ENCODE data around the gene PITPNC1.
A peak's percentile ranks its signal among the peaks of the same experiment; 100 is the strongest.
"Not testable (repeated sequence)": the region's sequence is repeated elsewhere in the genome, so short reads cannot be mapped to it uniquely, and the experiment has no call there.

The PITPNC1 gene

DNA sequence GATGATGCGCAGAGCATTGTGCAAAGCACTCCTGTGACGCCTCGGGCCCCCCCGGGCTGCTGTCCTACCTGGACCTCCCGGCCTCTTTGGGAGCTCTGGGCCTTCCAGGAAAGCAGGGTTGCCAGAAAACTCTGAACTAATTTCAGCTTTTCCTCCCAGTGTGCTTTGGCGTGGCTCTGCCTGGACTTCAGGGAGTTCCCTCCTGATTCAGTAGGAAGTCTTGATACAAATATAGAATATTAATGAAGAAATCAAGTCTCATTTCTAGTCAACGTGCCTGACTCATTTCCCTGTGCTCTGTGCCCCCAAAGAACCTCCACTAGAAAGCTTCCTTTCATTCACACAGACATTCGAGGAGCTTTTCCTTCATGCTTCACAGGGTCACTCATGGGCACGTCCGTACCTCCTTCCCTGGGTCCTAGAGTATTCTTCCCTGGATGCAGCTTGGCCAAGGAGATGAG lies 256.7 kb downstream of the PITPNC1 start:
- DNase-seq, result no peak

DNA sequence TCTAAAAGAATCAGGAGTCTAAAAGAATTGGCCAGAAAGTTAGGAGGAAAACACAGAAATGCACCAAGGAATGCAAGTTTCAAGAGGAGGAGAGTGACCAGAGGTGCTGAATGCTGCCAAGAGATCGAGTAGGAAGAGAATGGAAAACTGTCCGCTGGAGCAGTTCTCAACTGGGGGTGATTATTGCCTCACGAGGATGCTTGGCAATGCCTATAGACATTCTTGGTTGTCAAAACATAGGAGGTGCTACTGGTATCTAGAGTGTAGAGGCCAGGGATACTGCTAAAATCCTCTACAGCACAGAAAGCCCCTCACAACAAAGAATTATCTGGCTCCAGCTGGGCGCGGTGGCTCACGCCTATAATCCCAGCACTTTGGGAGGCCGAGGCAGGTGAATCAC lies 258.6 kb downstream of the PITPNC1 start:
- DNase-seq, result no peak

GRCh38 chr17:67636312-67636711 lies 259.2 kb downstream of the PITPNC1 start:
- DNase-seq, result no peak

- DNase-seq, result no peak
Measured at GRCh38 chr17:67636834-67637520, 259.9 kb downstream of the PITPNC1 start.

- DNase-seq, result no peak
Measured at GRCh38 chr17:67637901-67638641, 261.0 kb downstream of the PITPNC1 start.

- DNase-seq, result no peak
Measured at GRCh38 chr17:67638871-67639270, 261.8 kb downstream of the PITPNC1 start.

- DNase-seq, result no peak
Measured at GRCh38 chr17:67639555-67639954, 262.5 kb downstream of the PITPNC1 start.

DNA sequence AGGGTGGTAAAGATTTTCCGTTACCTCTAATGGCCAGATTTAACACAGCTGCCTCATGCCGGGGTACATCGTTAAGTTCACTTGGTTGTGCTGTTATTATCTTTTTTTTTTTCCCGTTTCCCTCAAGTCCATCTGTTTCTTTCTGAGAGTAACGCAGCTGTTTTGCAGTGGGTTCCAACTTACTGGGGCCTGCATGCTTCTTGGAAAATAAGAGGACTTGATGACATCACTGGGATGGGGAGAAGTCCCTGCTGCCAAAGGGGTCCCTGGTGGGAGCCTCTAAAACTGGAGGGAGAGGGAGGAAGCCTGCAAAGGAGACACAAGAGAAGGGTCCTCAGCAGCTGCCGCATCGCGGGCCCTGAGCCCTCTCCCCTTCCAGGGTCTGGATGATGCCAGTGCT lies 262.9 kb downstream of the PITPNC1 start:
- DNase-seq, result no peak

DNA sequence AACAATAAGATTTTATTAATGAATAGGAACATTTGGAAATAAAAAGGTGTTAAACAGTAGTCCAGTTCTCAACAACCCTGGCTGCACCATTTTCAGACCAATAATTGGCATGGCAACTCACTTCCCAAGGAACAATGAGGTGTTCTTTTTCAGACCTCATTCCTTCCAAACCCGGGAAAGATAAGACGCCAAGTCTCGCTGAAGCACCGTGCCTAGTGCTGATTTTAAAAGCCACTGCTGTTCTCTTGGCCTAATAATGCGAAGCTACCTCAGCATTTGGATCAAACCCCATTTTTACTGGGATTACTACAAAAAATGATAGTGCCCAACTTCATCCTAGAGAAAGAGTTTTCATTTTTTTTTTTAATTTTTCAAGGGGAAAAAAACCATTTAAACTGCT lies 265.4 kb downstream of the PITPNC1 start:
- DNase-seq, result no peak

DNA sequence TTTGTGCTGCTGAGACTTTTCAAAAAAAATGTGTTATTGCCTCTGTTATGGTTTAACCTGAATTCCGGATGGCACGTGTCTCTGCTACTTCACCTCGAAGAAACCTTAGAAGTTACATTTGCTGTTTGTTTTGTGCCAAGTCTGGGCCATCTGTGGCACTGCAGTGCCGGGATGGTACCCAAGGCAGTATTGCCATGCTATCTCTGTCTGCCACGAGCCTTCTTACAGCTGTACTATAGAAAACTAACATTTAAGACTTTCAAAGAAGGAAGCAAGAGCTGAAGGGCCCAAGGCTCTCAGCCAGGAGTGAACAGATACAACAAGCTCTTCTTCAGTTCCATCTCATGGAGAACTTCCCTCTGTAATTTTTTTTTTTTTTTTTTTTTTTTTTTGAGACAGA lies 267.0 kb downstream of the PITPNC1 start:
- DNase-seq, result no peak

DNA sequence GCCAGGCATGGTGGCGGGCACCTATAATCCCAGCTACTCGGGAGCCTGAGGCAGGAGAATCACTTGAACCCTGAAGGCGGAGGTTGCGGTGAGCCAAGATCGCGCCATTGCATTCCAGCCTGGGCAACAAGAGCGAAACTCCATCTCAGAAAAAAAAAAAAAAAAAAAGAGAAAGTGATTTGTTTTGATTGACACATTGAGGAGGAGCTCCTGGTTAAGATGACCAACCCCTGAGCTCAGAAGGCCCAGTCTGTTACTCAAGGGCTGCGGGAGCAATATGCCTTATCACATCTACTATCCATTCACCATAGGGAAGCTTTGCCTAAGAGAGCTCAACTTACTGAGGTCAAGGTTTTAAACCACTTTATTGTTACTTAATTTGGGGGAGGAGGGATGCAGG lies 268.1 kb downstream of the PITPNC1 start:
- not testable (repeated sequence) for DNase-seq

GRCh38 chr17:67646472-67646871 lies 269.4 kb downstream of the PITPNC1 start:
- DNase-seq, result no peak

DNA sequence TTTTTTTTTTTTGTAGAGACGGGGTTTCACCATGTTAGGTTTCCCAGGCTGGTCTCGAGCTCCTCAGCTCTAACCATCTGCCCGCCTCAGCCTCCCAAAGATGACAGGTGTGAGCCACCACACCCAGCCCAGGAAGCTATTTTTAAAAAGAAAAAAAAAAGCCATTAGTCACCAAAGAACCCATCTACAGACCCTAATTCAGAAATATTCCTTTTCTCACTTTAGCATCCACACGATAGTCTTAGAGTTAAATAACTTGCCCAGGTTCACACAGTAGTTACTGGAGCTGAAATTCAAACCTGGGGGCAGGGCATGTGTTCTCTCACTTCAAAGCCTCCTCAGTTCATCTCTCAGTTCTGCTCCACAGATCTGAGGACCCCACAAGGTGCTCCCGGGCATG lies 270.4 kb downstream of the PITPNC1 start:
- DNase-seq, result no peak

DNA sequence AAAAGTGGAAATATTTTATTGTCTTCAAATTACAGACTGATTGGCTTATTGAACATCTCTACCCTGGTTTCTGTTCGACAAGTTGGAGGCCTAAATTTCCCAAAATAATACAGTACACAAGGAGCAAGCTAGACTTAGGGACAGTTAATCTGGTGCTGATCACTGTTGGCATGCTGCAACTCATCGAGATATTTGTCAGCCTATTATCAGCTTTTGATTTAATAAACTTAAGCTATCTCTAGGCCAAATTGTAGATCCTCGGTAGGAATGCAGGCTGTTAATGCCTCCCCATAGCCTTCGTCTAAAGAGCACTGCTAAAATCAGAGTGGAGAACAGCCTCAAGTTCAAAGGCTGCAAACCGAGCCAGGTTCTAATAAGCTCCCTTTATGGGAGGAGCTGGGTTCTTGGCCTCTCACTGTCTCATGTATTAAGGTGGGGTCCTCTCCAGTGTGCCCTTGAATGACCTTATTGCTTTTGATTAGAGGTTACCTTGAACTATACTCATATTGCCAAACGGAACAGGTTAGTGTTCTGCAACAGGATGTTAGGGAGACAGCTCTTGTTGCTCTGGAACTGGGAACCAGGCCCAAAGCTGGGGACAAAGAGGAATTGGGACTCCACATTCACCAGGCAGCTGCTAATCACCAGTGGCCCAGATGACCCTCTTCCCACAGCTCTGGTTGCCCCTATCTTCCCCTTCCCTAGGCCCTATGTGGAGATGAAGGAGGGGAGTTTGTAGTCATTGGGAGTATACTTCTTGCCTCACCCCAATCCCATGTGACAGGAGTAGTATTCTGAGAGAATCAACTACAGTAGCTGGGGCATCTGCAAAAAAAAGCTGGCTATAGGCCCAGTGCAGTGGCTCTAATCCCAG lies 271.2 kb downstream of the PITPNC1 start:
- no peak for DNase-seq

DNA sequence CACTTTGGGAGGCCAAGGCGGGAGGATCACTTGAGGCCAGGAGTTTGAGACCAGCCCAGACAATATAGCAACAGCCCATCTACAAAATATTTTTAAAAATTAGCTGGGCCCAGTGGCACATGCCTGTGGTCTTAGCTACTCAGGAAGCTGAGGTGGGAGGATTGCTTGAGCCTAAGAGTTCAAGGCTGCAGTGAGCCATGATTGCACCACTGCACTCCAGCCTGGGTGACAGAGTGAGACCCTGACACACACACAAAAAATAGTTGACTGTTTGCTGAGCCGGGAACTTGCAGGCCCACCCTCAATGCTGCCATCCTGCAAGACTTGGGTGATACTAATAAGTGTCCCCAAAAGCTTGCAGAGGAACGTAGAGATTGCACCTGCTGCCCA lies 271.8 kb downstream of the PITPNC1 start:
- DNase-seq, result not testable (repeated sequence)

DNA sequence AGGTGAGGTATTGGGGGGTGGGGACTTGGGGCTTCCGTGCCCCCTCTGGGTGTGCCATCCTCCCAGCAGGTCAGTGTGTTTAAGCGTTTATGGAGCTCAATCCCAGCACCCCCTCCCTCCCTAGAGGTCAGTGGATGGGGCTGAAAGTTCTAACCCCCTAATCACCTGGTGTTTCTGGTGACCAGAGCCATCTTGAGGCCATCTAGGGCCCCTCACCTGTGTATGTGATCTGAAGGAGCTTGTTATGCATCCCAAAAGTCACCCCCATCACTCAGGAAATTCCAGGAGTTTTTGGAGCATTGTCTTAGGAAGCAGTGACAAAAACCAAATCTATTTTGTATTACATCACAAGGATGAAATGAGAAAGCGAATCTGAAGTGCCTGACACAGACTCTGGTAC lies 272.8 kb downstream of the PITPNC1 start:
- no peak for DNase-seq

DNA sequence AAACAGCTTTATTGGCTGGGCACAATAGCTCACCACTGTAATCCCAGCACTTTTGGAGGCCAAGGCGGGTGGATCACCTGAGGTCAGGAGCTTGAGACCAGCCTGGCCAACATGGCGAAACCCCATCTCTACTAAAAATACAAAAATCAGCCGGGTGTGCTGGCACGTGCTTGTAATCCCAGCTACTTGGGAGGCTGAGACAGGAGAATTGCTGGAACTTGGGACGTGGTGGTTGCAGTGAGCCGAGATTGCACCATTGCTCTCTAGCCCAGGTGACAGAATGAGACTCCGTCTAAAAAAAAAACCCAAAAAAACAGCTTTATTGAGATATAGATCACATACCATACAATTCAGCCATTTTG lies 274.1 kb downstream of the PITPNC1 start:
- not testable (repeated sequence) for DNase-seq

GRCh38 chr17:67652433-67652832 lies 275.4 kb downstream of the PITPNC1 start:
- DNase-seq, result no peak

- peak; percentile 13 for DNase-seq
Measured at GRCh38 chr17:67655478-67656148, 278.5 kb downstream of the PITPNC1 start.

GRCh38 chr17:67656494-67657203 lies 279.6 kb downstream of the PITPNC1 start:
- DNase-seq, result no peak

DNA sequence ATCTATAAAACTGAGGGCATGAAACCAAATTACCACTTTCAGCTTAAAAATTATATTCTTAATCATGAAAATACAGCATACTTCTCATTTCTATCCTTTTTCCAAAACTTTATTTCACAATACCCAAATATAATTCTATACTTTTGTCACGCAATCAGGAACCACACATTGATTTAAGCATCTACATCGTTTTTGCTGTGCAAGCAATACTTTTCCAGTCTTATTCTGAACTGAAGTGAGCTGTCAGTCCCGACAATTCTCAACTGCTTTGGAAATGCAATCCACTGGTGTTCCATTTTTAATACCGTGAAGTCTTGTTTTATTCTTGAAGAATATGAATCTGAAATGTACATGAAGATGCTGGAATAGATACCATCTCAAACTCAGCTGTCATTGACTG lies 280.5 kb downstream of the PITPNC1 start:
- DNase-seq, result no peak

DNA sequence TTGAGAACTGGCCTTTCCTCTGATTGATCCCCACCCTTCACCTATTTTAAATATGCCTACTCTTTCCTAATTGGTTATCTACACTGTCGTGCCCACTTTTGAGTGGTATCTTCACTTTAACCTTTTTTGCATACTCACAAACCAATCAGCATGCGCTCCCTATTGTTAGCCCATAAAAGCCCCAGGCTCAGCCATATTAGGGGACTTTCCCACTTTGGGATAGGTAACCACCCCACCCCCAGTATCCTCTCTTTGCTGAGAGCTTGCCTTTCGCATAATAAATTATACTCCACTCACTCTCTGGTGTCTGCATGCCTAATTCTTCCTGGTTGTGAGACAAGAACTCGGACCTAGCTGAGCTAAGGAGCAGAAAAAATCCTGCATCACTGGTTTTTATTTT lies 281.2 kb downstream of the PITPNC1 start:
- DNase-seq, result no peak
